GM21423 (cell line): ENCODE data around the gene OTUD5.
"Not testable (repeated sequence)": the region's sequence is repeated elsewhere in the genome, so short reads cannot be mapped to it uniquely, and the experiment has no call there.

Experiments used
- ATAC-seq: cut with Tn5 transposase; IDR thresholded peaks from one replicate; pipeline ENCODE4 v1.9.1; 2021; ENCODE audit warnings: mild to moderate bottlenecking, moderate library complexity; ENCODE audit not compliant: unreplicated experiment

OTUD5 gene

DNA sequence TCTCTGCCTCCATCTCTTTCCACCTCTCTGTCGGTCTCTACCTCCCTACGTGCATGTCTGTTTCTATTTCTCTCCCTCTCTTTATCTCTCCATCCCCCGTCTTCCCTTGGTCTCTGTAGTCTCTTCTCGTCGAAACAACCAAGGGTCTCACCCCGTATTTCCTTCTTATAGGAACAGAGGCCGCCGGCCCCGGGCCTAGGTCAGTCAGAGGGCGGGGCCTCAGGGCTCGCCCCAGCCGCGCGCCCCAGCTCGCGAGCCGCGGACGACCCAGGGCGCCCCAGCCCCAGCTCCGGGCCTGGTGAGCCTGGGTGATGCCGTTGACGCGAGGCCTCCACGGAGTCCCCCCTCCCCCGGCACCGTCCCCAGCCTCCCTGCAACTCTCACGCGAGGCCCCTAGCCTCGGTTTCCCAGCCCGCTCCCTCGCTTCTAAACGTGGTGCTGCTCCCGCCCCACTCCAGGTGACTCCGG, 66.4 kb downstream of the OTUD5 start:
- peak; percentile 51 for ATAC-seq

DNA sequence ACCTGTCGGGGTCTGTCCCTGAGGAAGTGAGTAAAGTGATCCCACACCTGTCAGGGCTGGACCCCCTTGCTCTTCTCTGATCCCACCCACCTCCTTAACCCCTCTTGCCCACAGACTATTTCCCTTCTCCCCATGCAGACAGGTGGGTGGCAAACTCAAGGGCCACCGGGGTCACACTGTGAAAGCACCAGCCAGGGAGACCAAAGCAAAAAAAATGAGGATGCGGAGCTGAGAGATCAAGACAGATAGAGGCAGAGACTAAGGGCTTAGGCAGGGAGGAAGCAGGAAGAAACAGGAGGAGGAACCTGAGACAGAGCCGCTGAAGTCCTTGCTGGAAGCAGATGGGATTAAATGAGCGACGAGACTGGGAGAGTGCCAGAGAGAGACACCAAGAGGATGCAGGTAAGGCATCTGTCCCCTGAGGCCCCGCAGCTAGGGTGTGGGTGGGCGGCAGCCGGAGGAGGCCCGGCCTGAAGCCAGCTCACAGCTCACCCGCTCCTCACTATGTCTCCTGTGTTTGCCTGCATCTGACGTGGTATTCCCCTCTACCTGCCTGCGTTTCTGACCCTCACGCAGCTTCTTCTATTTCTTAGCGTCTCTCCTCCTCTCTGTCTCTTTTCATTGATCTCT, 67.0 kb downstream of the OTUD5 start:
- ATAC-seq, result no peak

DNA sequence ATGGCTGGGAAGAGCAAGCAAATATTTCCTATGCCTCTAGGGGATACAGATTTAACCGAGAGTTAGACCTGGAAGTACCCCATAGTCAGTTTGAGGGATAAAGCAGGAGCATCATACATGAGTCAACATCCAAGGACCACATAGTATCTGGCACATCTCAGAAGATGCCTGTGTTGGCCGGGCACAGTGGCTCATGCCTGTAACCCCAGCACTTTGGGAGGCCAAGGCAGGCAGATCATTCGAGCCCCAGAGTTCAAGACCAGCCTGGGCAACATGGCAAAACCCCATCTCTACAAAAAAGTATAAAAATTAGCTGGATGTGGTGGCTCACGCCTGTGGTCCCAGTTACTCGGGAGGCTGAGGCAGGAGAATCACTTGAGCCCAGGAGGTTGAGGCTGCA, 70.8 kb downstream of the OTUD5 start:
- not testable (repeated sequence) for ATAC-seq

DNA sequence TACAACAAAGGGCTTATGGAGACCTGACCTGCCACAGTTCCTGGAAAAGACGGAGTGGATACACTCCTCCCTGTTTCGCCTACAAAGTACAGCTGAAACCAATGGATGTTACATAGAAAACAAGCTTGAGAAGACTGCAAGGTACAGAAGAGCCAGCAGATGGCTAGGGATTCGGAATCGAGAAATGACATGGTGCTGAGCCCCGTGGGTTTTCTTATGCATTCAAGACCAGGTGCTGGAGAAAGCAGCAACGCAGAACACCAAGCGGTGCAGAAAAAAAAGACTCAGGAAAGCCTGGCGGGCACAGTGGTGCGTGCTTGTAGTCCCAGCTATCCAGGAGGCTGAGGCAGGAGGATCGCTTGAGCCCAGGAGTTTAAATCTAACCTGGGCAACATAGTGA, 73.7 kb downstream of the OTUD5 start:
- ATAC-seq, result no peak

DNA sequence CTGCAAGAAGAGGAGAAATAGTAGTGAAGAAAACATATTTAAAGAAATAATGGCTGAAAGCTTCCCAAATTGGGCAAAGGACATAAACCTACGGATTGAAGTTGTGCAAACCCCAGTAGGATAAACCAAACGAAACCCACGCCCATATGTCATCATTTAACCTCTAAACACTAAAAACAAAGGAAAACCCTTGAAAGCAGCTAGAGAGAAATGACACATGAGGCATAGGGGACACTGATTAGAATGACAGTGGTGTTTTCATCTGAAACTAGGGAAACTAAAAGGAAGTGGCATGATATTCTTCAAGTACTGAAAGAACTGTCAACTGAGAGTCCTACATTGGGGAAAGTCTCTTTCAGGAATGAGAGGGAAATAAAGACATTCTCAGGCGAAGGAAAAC, 80.5 kb downstream of the OTUD5 start:
- not testable (repeated sequence) for ATAC-seq
